Measurements from ENCODE around the gene GIMAP8. TPM values are rescaled to one million over a fixed set of nuclear protein-coding genes. Genes with fewer than 3 reads are reported as not detected.

Gene GIMAP8
- total RNA-seq (10 to 100 TPM; 20.9 to 25.0 TPM), polyA plus RNA-seq (10 to 100 TPM; 14.4 to 23.0 TPM)
- long read RNA-seq, donor 1, full-length matches to known transcripts, result 3 of 3 reads
- long read RNA-seq, donor 1, partial matches to known transcripts, result 0 of 3 reads
- long read RNA-seq, donor 1, other reads (novel, unspliced or antisense), result 0 of 3 reads
- long read RNA-seq, donor 2, result 0 reads
- long read RNA-seq, donor 3, full-length matches to known transcripts, result 4 of 4 reads
- long read RNA-seq, donor 3, partial matches to known transcripts, result 0 of 4 reads
- long read RNA-seq, donor 3, other reads (novel, unspliced or antisense), result 0 of 4 reads
- long read RNA-seq, donor 4, full-length matches to known transcripts, result 1 of 1 reads
- long read RNA-seq, donor 4, partial matches to known transcripts, result 0 of 1 reads
- long read RNA-seq, donor 4, other reads (novel, unspliced or antisense), result 0 of 1 reads
- long read RNA-seq, donor 5, full-length matches to known transcripts, result 3 of 40 reads
- long read RNA-seq, donor 5, partial matches to known transcripts, result 37 of 40 reads
- long read RNA-seq, donor 5, other reads (novel, unspliced or antisense), result 0 of 40 reads

- Histone ChIP-seq H3K27me3 (ENCODE audit: control insufficient read depth in 3 of 3, insufficient read depth in 3 of 3, low read length in 2 of 3) (peaks cover 0 to 5% (median 0%) of the 10 kb centered on the region in 3 donors), H3K9ac (ENCODE audit: insufficient read depth in 1 of 2, low read length in 2 of 2) (no peak within 1 kb of the TSS), H3K36me3 (ENCODE audit: control insufficient read depth in 4 of 4, insufficient read depth in 4 of 4, low read length in 4 of 4) (peaks cover 0 to 2% (median 0%) of the 10 kb centered on the region in 4 donors), H3K4me1 (ENCODE audit: control insufficient read depth in 5 of 5, insufficient read depth in 5 of 5, low read length in 5 of 5) (peaks cover 0 to 8% (median 0%) of the 10 kb centered on the region in 5 donors), H3K27ac (ENCODE audit: low read depth in 1 of 2, low read length in 1 of 2) (peak within 1 kb of the TSS; percentile 75 to 82), H3K9me3 (ENCODE audit: control insufficient read depth in 4 of 4, insufficient read depth in 3 of 4, low read length in 3 of 4) (peaks cover 0 to 2% (median 0%) of the 10 kb centered on the region in 4 donors), H3K4me3 (peak within 1 kb of the TSS; percentile 57)
- no peak for TF ChIP-seq CTCF (IDR thresholded peaks at IDR 0.05; ENCODE audit: control extremely low read depth, extremely low read depth)
- 6 to 12% methylated on average over 22 of the region's 22 CpGs for WGBS, 2 donors
- DNase-seq (peak; percentile 37 to 67 (median 46)), ATAC-seq (ENCODE audit: insufficient read depth, low FRiP score) (no peak)
Measured at GRCh38 chr7:150450491-150451001, at the start of gene GIMAP8. Gene GIMAP8 (plus strand): TSS chr7:150450630. CDS start chr7:150466699, 16,069 bp downstream.

- WGBS, 2 donors, result 83 to 86% methylated on average over 15 of the region's 15 CpGs
- no peak for TF ChIP-seq CTCF (IDR thresholded peaks at IDR 0.05; ENCODE audit: control extremely low read depth, extremely low read depth)
- Histone ChIP-seq H3K36me3 (ENCODE audit: control insufficient read depth in 4 of 4, insufficient read depth in 4 of 4, low read length in 4 of 4) (peaks cover 4 to 19% (median 13%) of the 10 kb centered on the region in 4 donors), H3K27me3 (ENCODE audit: control insufficient read depth in 3 of 3, insufficient read depth in 3 of 3, low read length in 2 of 3) (no peaks in the 10 kb centered on the region), H3K9ac (ENCODE audit: insufficient read depth in 1 of 2, low read length in 2 of 2) (no peak overlapping the region), H3K4me1 (ENCODE audit: control insufficient read depth in 5 of 5, insufficient read depth in 5 of 5, low read length in 5 of 5) (peaks cover 0 to 13% (median 2%) of the 10 kb centered on the region in 5 donors), H3K9me3 (ENCODE audit: control insufficient read depth in 4 of 4, insufficient read depth in 3 of 4, low read length in 3 of 4) (no peaks in the 10 kb centered on the region), H3K4me3 (no peak overlapping the region), H3K27ac (ENCODE audit: low read depth in 1 of 2, low read length in 1 of 2) (no peak overlapping the region)
- DNase-seq (no peak), ATAC-seq (ENCODE audit: insufficient read depth, low FRiP score) (no peak)
Measured at GRCh38 chr7:150400788-150401423, 49.5 kb upstream of the GIMAP8 start.

- Histone ChIP-seq H3K36me3 (ENCODE audit: control insufficient read depth in 4 of 4, insufficient read depth in 4 of 4, low read length in 4 of 4) (peaks cover 4 to 18% (median 13%) of the 10 kb centered on the region in 4 donors), H3K9ac (ENCODE audit: insufficient read depth in 1 of 2, low read length in 2 of 2) (no peak overlapping the region), H3K4me1 (ENCODE audit: control insufficient read depth in 5 of 5, insufficient read depth in 5 of 5, low read length in 5 of 5) (peaks cover under 1 to 18% (median 6%) of the 10 kb centered on the region in 5 donors), H3K27me3 (ENCODE audit: control insufficient read depth in 3 of 3, insufficient read depth in 3 of 3, low read length in 2 of 3) (no peaks in the 10 kb centered on the region), H3K9me3 (ENCODE audit: control insufficient read depth in 4 of 4, insufficient read depth in 3 of 4, low read length in 3 of 4) (no peaks in the 10 kb centered on the region), H3K4me3 (no peak overlapping the region), H3K27ac (ENCODE audit: low read depth in 1 of 2, low read length in 1 of 2) (no peak overlapping the region)
- DNase-seq, result no peak
- 98 to 100% methylated on average over 1 of the region's 1 CpG for WGBS, 2 donors
- TF ChIP-seq CTCF (IDR thresholded peaks at IDR 0.05; ENCODE audit: control extremely low read depth, extremely low read depth), result no peak
- no peak for ATAC-seq (ENCODE audit: insufficient read depth, low FRiP score)
Measured at GRCh38 chr7:150401424-150401790, 49.0 kb upstream of the GIMAP8 start.

Data from lung (tissue), 16 donors.